Nephron progenitor cell (in vitro differentiated cells): ENCODE data around the gene TRIML1.

Experiments
- DNase-seq: peaks from one replicate; pipeline ENCODE4 v3.0.0; 2021
- H3K27ac Mint-ChIP-seq: 2 replicates; pipeline ENCODE4 v1.8.0; 2021; ENCODE audit warnings: mild to moderate bottlenecking, moderate library complexity, mixed read lengths
- H3K27me3 Mint-ChIP-seq: 2 replicates; pipeline ENCODE4 v1.8.0; 2021; ENCODE audit warnings: mild to moderate bottlenecking, low read depth, mixed read lengths; ENCODE audit not compliant: poor library complexity
- H3K36me3 Mint-ChIP-seq: 2 replicates; pipeline ENCODE4 v1.8.0; 2021; ENCODE audit warnings: low read depth, mixed read lengths
- H3K4me1 Mint-ChIP-seq: 2 replicates; pipeline ENCODE4 v1.8.0; 2021; ENCODE audit warnings: mixed read lengths
- H3K4me3 Mint-ChIP-seq: 2 replicates; pipeline ENCODE4 v1.8.0; 2021; ENCODE audit warnings: mild to moderate bottlenecking, moderate library complexity, mixed read lengths
- H3K9me3 Mint-ChIP-seq: 2 replicates; pipeline ENCODE4 v1.8.0; 2021; ENCODE audit warnings: mild to moderate bottlenecking, moderate library complexity, mixed read lengths
- TF ChIP-seq, protein P1 (sequence below): fragments of 200-600 bp; sonication (generic); IDR thresholded peaks from 2 replicates; pipeline ENCODE4 v1.5.0; 2021; ENCODE audit warnings: antibody characterized with exemption

Gene TRIML1

DNA sequence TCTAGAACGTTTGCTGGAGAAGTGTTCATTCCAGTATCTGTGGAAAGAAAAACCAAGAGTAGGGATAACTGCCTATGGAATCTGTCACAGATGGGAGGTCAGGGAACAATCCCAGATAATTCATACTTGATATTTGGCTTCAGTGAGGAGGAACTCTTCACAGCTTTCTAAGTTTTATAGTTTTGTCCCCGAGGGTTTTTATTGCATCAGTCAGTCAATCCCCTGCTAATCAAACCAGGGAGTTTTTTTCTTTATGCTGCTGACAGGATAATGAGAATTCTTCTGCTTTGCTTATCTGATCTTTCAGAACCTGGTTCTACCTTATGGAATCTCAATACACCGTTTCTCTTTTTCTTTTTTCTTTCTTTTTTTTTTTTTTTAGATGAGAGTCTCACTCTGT, 29.2 kb upstream of the TRIML1 start:
- H3K27ac Mint-ChIP-seq = no peak overlapping the region
- DNase-seq = no peak
- TF ChIP-seq, protein P1, sequence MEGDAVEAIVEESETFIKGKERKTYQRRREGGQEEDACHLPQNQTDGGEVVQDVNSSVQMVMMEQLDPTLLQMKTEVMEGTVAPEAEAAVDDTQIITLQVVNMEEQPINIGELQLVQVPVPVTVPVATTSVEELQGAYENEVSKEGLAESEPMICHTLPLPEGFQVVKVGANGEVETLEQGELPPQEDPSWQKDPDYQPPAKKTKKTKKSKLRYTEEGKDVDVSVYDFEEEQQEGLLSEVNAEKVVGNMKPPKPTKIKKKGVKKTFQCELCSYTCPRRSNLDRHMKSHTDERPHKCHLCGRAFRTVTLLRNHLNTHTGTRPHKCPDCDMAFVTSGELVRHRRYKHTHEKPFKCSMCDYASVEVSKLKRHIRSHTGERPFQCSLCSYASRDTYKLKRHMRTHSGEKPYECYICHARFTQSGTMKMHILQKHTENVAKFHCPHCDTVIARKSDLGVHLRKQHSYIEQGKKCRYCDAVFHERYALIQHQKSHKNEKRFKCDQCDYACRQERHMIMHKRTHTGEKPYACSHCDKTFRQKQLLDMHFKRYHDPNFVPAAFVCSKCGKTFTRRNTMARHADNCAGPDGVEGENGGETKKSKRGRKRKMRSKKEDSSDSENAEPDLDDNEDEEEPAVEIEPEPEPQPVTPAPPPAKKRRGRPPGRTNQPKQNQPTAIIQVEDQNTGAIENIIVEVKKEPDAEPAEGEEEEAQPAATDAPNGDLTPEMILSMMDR = no peak
- H3K4me1 Mint-ChIP-seq = peaks cover 15% of the 10 kb centered on the region
- no peak overlapping the region for H3K4me3 Mint-ChIP-seq
- H3K36me3 Mint-ChIP-seq = peaks cover 3% of the 10 kb centered on the region
- H3K9me3 Mint-ChIP-seq = peaks cover 20% of the 10 kb centered on the region
- peaks cover 12% of the 10 kb centered on the region for H3K27me3 Mint-ChIP-seq

DNA sequence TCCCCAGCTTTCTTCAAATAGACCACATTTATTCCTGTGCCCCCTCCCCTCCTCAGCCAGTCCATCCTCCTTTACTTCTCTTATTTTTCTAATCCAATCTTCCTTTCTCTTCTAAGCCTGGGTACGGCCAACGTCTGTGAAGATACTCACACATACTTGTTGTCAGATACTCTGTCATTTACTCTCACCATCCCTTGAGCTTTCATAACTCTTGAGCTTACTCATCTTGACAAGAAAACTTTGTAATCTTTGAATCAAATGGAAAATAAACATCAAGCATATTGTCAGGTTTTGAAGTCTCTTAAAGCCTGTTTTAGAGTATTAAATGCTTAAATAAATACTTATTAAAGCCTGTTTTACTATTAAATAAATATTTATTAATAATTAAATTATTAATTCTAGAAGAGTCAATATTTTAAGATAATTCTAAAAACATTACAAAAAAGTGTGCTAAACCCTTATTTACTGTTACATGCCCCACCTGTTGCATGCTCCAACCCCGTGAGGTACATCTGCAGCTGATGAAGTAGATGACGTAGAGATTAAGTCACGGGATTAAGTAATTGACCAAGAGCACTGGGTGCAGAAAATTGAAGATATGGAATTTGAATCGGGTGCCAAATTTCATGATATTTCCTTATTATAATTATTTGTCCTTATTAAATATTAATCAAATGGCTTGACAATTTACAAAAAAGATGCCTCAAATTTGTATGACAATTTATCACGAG, 28.3 kb upstream of the TRIML1 start:
- Mint-ChIP-seq H3K27me3 (peaks cover 15% of the 10 kb centered on the region), H3K4me3 (no peak overlapping the region), H3K36me3 (no peaks in the 10 kb centered on the region), H3K4me1 (peaks cover 15% of the 10 kb centered on the region), H3K27ac (no peak overlapping the region), H3K9me3 (peaks cover 14% of the 10 kb centered on the region)
- DNase-seq = no peak
- TF ChIP-seq, protein P1 = no peak

DNA sequence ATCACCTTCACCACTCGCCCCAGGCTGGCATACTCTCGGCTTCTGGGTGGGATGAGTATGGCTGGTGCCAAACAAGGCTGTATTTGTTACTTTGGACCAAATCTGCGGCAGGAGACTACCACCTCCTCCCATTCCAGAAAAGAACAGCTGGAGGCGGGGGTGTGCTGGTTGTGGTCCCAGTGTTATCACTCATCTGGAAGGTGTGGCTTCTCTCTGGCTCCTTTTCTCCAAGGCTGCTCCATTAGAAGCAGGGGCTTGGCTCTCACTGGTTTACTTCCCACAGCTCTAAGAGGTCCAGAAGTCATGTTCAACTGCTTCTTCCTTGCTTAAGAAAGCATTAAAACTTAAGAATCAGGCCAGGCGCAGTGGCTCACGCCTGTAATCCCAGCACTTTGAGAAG, 27.3 kb upstream of the TRIML1 start:
- H3K27me3 Mint-ChIP-seq = peaks cover 17% of the 10 kb centered on the region
- H3K4me1 Mint-ChIP-seq = peaks cover 15% of the 10 kb centered on the region
- TF ChIP-seq, protein P1 = no peak
- DNase-seq = no peak
- no peaks in the 10 kb centered on the region for H3K36me3 Mint-ChIP-seq
- H3K9me3 Mint-ChIP-seq = peaks cover 14% of the 10 kb centered on the region
- no peak overlapping the region for H3K4me3 Mint-ChIP-seq
- H3K27ac Mint-ChIP-seq = no peak overlapping the region

GRCh38 chr4:188113156-188113555, 26.1 kb upstream of the TRIML1 start:
- Mint-ChIP-seq H3K4me1 (peaks cover 12% of the 10 kb centered on the region), H3K27me3 (peaks cover 15% of the 10 kb centered on the region), H3K36me3 (no peaks in the 10 kb centered on the region), H3K27ac (no peak overlapping the region), H3K4me3 (no peak overlapping the region), H3K9me3 (peaks cover 2% of the 10 kb centered on the region)
- TF ChIP-seq, protein P1 = no peak
- no peak for DNase-seq

DNA sequence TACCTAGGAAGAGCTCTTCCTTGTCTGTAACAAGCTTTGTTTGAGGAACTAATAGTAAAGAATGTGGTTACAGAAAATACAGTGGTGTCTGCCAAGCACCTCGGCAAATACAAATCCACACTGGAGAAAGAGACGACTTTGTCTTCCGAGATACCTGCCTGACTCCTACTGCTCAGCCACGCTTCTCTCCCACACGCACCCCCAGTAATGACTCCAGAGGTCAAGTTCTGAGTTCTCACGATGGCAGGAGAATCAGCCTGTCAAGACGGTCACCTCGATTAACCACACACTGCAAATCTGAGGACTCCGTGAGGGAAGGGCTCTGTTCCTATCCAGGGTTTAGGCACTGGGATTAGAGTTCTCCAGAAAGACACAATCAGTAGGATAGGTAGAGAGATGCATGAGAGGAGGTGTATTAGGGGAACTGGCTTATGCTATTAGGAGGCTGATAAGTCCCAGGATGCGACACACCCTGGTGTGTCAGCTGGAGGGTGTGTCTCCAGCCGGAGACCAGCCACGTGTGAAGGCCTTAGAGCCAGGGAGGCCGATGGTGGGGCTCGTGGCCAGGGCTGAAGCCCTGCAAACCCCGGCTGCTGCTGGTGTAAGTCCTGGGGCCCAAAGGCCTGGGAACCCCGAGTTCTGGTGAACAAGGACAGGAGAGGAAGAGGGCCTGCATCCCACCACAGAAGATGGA, 21.5 kb upstream of the TRIML1 start:
- Mint-ChIP-seq H3K27ac (peak overlapping the region; percentile 79), H3K36me3 (no peaks in the 10 kb centered on the region)
- TF ChIP-seq, protein P1 = no peak

More for the DNA sequence above, 21.5 kb upstream of the TRIML1 start:
- no peaks in the 10 kb centered on the region for H3K4me1 Mint-ChIP-seq
- no peaks in the 10 kb centered on the region for H3K9me3 Mint-ChIP-seq
- no peak overlapping the region for H3K4me3 Mint-ChIP-seq
- no peak for DNase-seq
- peaks cover 7% of the 10 kb centered on the region for H3K27me3 Mint-ChIP-seq
